Measurements from ENCODE around the gene SMYD5. TPM values are rescaled to one million over a fixed set of nuclear protein-coding genes. Genes with fewer than 3 reads are reported as not detected.

Gene SMYD5
- total RNA-seq, 4 donors from 2014 or later, result 14.6 to 27.0 (median 14.9) TPM

DNA sequence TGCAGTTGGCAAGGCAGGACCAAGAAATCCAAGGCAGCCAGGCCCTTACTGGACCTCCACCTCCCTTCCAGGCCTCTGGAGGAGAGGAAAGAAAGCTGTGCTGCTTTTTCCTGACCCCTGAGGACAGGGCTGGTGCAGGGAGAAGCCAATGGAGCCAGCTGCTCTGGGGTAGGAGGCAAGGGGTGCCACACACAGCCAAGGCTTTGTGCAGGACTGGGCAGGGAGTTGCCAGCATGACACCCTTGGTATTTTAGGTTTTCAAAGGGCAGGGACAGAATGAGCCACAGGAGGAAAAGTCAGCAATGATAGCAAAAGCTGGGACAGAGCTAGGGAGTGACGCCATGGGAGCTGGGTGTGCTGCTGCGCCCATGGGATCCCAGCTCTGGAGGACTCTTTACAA, 43.0 kb downstream of the SMYD5 start:
- TF ChIP-seq, protein P1, sequence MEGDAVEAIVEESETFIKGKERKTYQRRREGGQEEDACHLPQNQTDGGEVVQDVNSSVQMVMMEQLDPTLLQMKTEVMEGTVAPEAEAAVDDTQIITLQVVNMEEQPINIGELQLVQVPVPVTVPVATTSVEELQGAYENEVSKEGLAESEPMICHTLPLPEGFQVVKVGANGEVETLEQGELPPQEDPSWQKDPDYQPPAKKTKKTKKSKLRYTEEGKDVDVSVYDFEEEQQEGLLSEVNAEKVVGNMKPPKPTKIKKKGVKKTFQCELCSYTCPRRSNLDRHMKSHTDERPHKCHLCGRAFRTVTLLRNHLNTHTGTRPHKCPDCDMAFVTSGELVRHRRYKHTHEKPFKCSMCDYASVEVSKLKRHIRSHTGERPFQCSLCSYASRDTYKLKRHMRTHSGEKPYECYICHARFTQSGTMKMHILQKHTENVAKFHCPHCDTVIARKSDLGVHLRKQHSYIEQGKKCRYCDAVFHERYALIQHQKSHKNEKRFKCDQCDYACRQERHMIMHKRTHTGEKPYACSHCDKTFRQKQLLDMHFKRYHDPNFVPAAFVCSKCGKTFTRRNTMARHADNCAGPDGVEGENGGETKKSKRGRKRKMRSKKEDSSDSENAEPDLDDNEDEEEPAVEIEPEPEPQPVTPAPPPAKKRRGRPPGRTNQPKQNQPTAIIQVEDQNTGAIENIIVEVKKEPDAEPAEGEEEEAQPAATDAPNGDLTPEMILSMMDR (IDR thresholded peaks at IDR 0.05), result no peak
- no peak for DNase-seq (ENCODE audit: low spot score)
- no peak for ATAC-seq (ENCODE audit: low FRiP score)

- DNase-seq (ENCODE audit: low spot score) (no peak), ATAC-seq (ENCODE audit: low FRiP score) (no peak)
- TF ChIP-seq, protein P1 (IDR thresholded peaks at IDR 0.05), result no peak
These were observed 43.5 kb downstream of the SMYD5 start for GRCh38 chr2:73257425-73258125.

GRCh38 chr2:73258186-73258912, 44.3 kb downstream of the SMYD5 start:
- no peak for DNase-seq (ENCODE audit: low spot score)

GRCh38 chr2:73258913-73259215, 44.8 kb downstream of the SMYD5 start:
- ATAC-seq (ENCODE audit: low FRiP score) (no peak), DNase-seq (ENCODE audit: low spot score) (no peak)
- TF ChIP-seq, protein P1 (IDR thresholded peaks at IDR 0.05), result no peak

More at GRCh38 chr2:73258186-73258912, 44.3 kb downstream of the SMYD5 start:
- ATAC-seq (ENCODE audit: low FRiP score), result no peak
- TF ChIP-seq, protein P1 (IDR thresholded peaks at IDR 0.05), result no peak

- TF ChIP-seq, protein P1 (IDR thresholded peaks at IDR 0.05), result no peak
- ATAC-seq (ENCODE audit: low FRiP score), result no peak
- no peak for DNase-seq (ENCODE audit: low spot score)
These were observed 45.2 kb downstream of the SMYD5 start for GRCh38 chr2:73259276-73259675.

DNA sequence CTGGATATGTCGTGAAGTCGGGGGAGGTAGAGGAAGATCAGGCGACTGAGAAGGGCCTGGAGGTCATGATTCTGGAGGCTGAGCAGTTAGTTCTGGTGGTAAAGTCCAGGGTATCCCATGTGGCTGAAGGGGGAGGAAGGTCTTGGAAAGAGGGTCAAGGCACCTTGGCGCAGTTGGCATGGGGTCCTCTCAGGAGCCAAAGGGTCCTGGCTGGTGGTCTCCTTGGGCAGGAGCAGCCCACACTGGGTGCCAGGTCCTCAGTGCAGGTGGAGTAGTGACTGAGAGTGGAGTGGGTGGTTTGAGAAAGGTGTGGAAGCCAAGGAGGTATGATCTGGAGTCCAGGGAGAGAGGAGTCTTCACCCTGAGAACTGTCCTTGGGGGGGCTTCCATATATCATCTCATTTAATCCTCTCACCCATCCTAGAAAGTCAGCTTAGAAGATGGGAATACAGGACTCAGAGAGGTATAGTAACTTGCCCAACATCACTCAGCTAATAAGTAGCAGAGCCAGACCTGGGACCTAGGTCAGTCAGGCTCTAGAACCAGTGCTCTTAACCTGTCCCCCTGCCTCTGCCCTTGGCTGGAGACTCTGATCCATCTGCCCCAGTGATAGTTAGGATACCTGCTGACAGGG, 45.8 kb downstream of the SMYD5 start:
- DNase-seq (ENCODE audit: low spot score) (no peak), ATAC-seq (ENCODE audit: low FRiP score) (no peak)
- TF ChIP-seq, protein P1 (IDR thresholded peaks at IDR 0.05), result no peak
